HG02885 (cell line): ENCODE results near the gene BRD1.

Experiments
- ATAC-seq: cut with Tn5 transposase; IDR thresholded peaks from one replicate; pipeline ENCODE4 v1.9.1; 2021; ENCODE audit warnings: mild to moderate bottlenecking; ENCODE audit not compliant: unreplicated experiment, poor library complexity

The BRD1 gene

GRCh38 chr22:49755631-49756001 is 72.1 kb downstream of the BRD1 start:
- ATAC-seq, result no peak

GRCh38 chr22:49754696-49755630 is 72.7 kb downstream of the BRD1 start:
- ATAC-seq, result no peak

GRCh38 chr22:49753961-49754695 is 73.5 kb downstream of the BRD1 start:
- no peak for ATAC-seq

- ATAC-seq, result no peak
Observed at GRCh38 chr22:49753276-49753890, 74.3 kb downstream of the BRD1 start.

- ATAC-seq, result no peak
Observed at GRCh38 chr22:49752598-49753091, 75.0 kb downstream of the BRD1 start.

- ATAC-seq, result no peak
Observed at GRCh38 chr22:49751966-49752597, 75.6 kb downstream of the BRD1 start.

- ATAC-seq, result no peak
Observed at GRCh38 chr22:49751318-49751965, 76.2 kb downstream of the BRD1 start.

GRCh38 chr22:49749885-49750510 is 77.7 kb downstream of the BRD1 start:
- no peak for ATAC-seq

- ATAC-seq, result no peak
Observed at GRCh38 chr22:49749227-49749626, 78.4 kb downstream of the BRD1 start.

- no peak for ATAC-seq
Observed at GRCh38 chr22:49748514-49748913, 79.2 kb downstream of the BRD1 start.

GRCh38 chr22:49747716-49748115 is 80.0 kb downstream of the BRD1 start:
- no peak for ATAC-seq

GRCh38 chr22:49747130-49747529 is 80.5 kb downstream of the BRD1 start:
- ATAC-seq, result no peak

- no peak for ATAC-seq
Observed at GRCh38 chr22:49746065-49746464, 81.6 kb downstream of the BRD1 start.

GRCh38 chr22:49740242-49740641 is 87.4 kb downstream of the BRD1 start:
- no peak for ATAC-seq

GRCh38 chr22:49739138-49739537 is 88.5 kb downstream of the BRD1 start:
- no peak for ATAC-seq

- ATAC-seq, result no peak
Observed at GRCh38 chr22:49738566-49738965, 89.1 kb downstream of the BRD1 start.

- ATAC-seq, result no peak
Observed at GRCh38 chr22:49738006-49738405, 89.7 kb downstream of the BRD1 start.

GRCh38 chr22:49737101-49737551 is 90.5 kb downstream of the BRD1 start:
- ATAC-seq, result no peak

- ATAC-seq, result no peak
Observed at GRCh38 chr22:49736538-49736937, 91.1 kb downstream of the BRD1 start.
